Osteoblast (primary cell): ENCODE results near the gene CSF2. TPM values are rescaled to one million over a fixed set of nuclear protein-coding genes. Genes with fewer than 3 reads are reported as not detected.

Experiments used
- DNase-seq: peaks from one replicate; pipeline ENCODE4 v3.0.0; 2011; ENCODE audit warnings: low spot score, mixed read lengths; ENCODE audit not compliant: insufficient read length; ENCODE audit errors: missing footprints
- H2AFZ ChIP-seq: 2 replicates; pipeline ENCODE4 v1.6.0; 2011; ENCODE audit warnings: mild to moderate bottlenecking, low read length
- H3K27ac ChIP-seq: 2 replicates; pipeline ENCODE4 v1.5.1; 2011; ENCODE audit warnings: mild to moderate bottlenecking, low read depth, low read length, moderate library complexity
- H3K27me3 ChIP-seq: 2 replicates; pipeline ENCODE4 v1.6.0; 2012; ENCODE audit warnings: mild to moderate bottlenecking, control low read depth, inconsistent platforms, low read length, moderate library complexity; ENCODE audit not compliant: insufficient read depth
- H3K36me3 ChIP-seq: 2 replicates; pipeline ENCODE4 v1.5.1; 2011; ENCODE audit warnings: mild to moderate bottlenecking, low read length, control low read depth, moderate library complexity; ENCODE audit not compliant: insufficient read depth
- H3K4me1 ChIP-seq: 2 replicates; pipeline ENCODE4 v1.5.1; 2011; ENCODE audit warnings: mild to moderate bottlenecking, low read length, control low read depth, moderate library complexity; ENCODE audit not compliant: insufficient read depth
- H3K4me2 ChIP-seq: 2 replicates; pipeline ENCODE4 v1.6.0; 2011; ENCODE audit warnings: mild to moderate bottlenecking, low read length; ENCODE audit not compliant: insufficient read depth
- H3K4me3 ChIP-seq: fragments of 200-600 bp; sonication (generic); 3 replicates; pipeline ENCODE4 v1.5.1; 2012; ENCODE audit warnings: mild to moderate bottlenecking, low read length, inconsistent platforms; ENCODE audit not compliant: insufficient read depth
- H3K79me2 ChIP-seq: 2 replicates; pipeline ENCODE4 v1.6.0; 2012; ENCODE audit warnings: mild to moderate bottlenecking, low read length, control low read depth, inconsistent platforms; ENCODE audit not compliant: insufficient read depth
- H3K9me3 ChIP-seq: 2 replicates; pipeline ENCODE4 v1.5.1; 2011; ENCODE audit warnings: low read depth, low read length, control low read depth
- H4K20me1 ChIP-seq: 2 replicates; pipeline ENCODE4 v1.6.0; 2012; ENCODE audit warnings: mild to moderate bottlenecking, low read length, control low read depth; ENCODE audit not compliant: insufficient read depth
- CTCF ChIP-seq: IDR thresholded peaks from 2 replicates; pipeline ENCODE4 v1.5.1; 2011; ENCODE audit warnings: mild to moderate bottlenecking, low read depth, low read length, moderate library complexity; ENCODE audit errors: extremely low read depth
- total RNA-seq: library from RNA; depleted of rRNA; stranded (reverse); fragments of >200 nt; gene quantifications from 2 replicates; pipeline ENCODE4 v1.2.3, GENCODE V29; 2012

CSF2 gene
- total RNA-seq, 1 donor = not detected

- Histone ChIP-seq H3K4me2 (no peak overlapping the region), H3K27ac (no peak overlapping the region), H3K4me3 (no peak overlapping the region), H3K27me3 (peaks cover 9% of the 10 kb centered on the region), H3K4me1 (no peaks in the 10 kb centered on the region), H2AFZ (no peak overlapping the region), H3K79me2 (no peaks in the 10 kb centered on the region), H4K20me1 (no peaks in the 10 kb centered on the region), H3K9me3 (no peaks in the 10 kb centered on the region), H3K36me3 (no peaks in the 10 kb centered on the region)
- TF ChIP-seq CTCF = no peak
- peak; percentile 67 for DNase-seq
Measured at GRCh38 chr5:132056610-132057497, 16.7 kb upstream of the CSF2 start.

GRCh38 chr5:132057498-132058255 lies 15.9 kb upstream of the CSF2 start:
- Histone ChIP-seq H3K4me3 (no peak overlapping the region), H3K36me3 (no peaks in the 10 kb centered on the region), H2AFZ (no peak overlapping the region), H4K20me1 (no peaks in the 10 kb centered on the region), H3K79me2 (no peaks in the 10 kb centered on the region), H3K27me3 (peaks cover 9% of the 10 kb centered on the region), H3K9me3 (no peaks in the 10 kb centered on the region), H3K4me1 (no peaks in the 10 kb centered on the region), H3K27ac (no peak overlapping the region), H3K4me2 (no peak overlapping the region)
- no peak for TF ChIP-seq CTCF
- DNase-seq = peak; percentile 60

GRCh38 chr5:132058646-132059042 lies 14.9 kb upstream of the CSF2 start:
- Histone ChIP-seq H3K9me3 (no peaks in the 10 kb centered on the region), H3K4me1 (no peaks in the 10 kb centered on the region), H3K36me3 (no peaks in the 10 kb centered on the region), H2AFZ (no peak overlapping the region), H3K27ac (no peak overlapping the region), H3K27me3 (peaks cover 9% of the 10 kb centered on the region), H3K79me2 (no peaks in the 10 kb centered on the region), H3K4me3 (no peak overlapping the region), H3K4me2 (no peak overlapping the region), H4K20me1 (no peaks in the 10 kb centered on the region)
- TF ChIP-seq CTCF = no peak
- DNase-seq = peak; percentile 23
